ENCODE results near the gene ATF7IP2. TPM values are rescaled to one million over a fixed set of nuclear protein-coding genes. Genes with fewer than 3 reads are reported as not detected.

ATF7IP2 gene
- total RNA-seq, 1 donor from 2014 or later, result 8.9 TPM

Other genes with a start within 250 kb of the ATF7IP2 start
- gene GRIN2A, start 203.6 kb upstream of the ATF7IP2 start, total RNA-seq, result not detected in 2 replicates
- 6.5 and 12.5 TPM in 2 replicates for gene EMP2, start 194.5 kb downstream of the ATF7IP2 start, total RNA-seq